HEK293T (cell line): Measurements from ENCODE around the gene ANO2.

Experiments used
- CTCF ChIA-PET: fragments of 350-600 bp; formaldehyde crosslinking; extraction: SDS; loops from one replicate; lab custom pipeline; 2021; ENCODE audit warnings: antibody characterized with exemption, inconsistent platforms; lab: Yijun Ruan, JAX
- POLR2A ChIA-PET: fragments of 350-600 bp; formaldehyde crosslinking; extraction: SDS; loops from one replicate; lab custom pipeline; 2020; ENCODE audit warnings: antibody characterized with exemption, inconsistent platforms; lab: Yijun Ruan, JAX
- DNase-seq: peaks from one replicate; pipeline ENCODE4 v3.0.0; 2012; ENCODE audit warnings: mixed read lengths; ENCODE audit errors: extremely low spot score
- ARNT ChIP-seq: fragments of 450-650 bp; IDR thresholded peaks from 2 replicates; pipeline ENCODE4 v1.6.1; 2017; ENCODE audit warnings: mild to moderate bottlenecking
- BHLHE40 ChIP-seq: fragments of 450-650 bp; IDR thresholded peaks from 2 replicates; pipeline ENCODE4 v1.6.1; 2016; ENCODE audit warnings: mild to moderate bottlenecking, moderate library complexity, borderline replicate concordance
- CTBP1 ChIP-seq: fragments of 450-650 bp; IDR thresholded peaks from 2 replicates; pipeline ENCODE4 v1.6.1; 2016; ENCODE audit warnings: borderline replicate concordance
- ELF4 ChIP-seq: fragments of 450-650 bp; IDR thresholded peaks from 2 replicates; pipeline ENCODE4 v1.6.1; 2017; ENCODE audit warnings: antibody characterized with exemption
- FOXA1 ChIP-seq: fragments of 450-650 bp; IDR thresholded peaks from 2 replicates; pipeline ENCODE4 v1.6.1; 2016; ENCODE audit warnings: mild to moderate bottlenecking
- FOXK2 ChIP-seq: fragments of 450-650 bp; IDR thresholded peaks from 2 replicates; pipeline ENCODE4 v1.6.1; 2016; ENCODE audit warnings: mild to moderate bottlenecking
- FOXM1 ChIP-seq: fragments of 450-650 bp; IDR thresholded peaks from 2 replicates; pipeline ENCODE4 v1.6.1; 2017; ENCODE audit warnings: mild to moderate bottlenecking, borderline replicate concordance
- HDGF ChIP-seq: fragments of 450-650 bp; IDR thresholded peaks from 2 replicates; pipeline ENCODE4 v1.6.1; 2017; ENCODE audit warnings: antibody characterized with exemption, borderline replicate concordance
- L3MBTL2 ChIP-seq: fragments of 450-650 bp; conservative IDR thresholded peaks from 2 replicates; pipeline ENCODE4 v1.6.1; 2016; ENCODE audit warnings: mild to moderate bottlenecking
- LEF1 ChIP-seq: fragments of 450-650 bp; IDR thresholded peaks from 2 replicates; pipeline ENCODE4 v1.6.1; 2017; ENCODE audit warnings: mild to moderate bottlenecking, borderline replicate concordance
- NFRKB ChIP-seq: fragments of 450-650 bp; IDR thresholded peaks from 2 replicates; pipeline ENCODE4 v1.6.1; 2016; ENCODE audit warnings: mild to moderate bottlenecking, moderate library complexity
- PKNOX1 ChIP-seq: fragments of 450-650 bp; IDR thresholded peaks from 2 replicates; pipeline ENCODE4 v1.6.1; 2016
- SP1 ChIP-seq: fragments of 450-650 bp; IDR thresholded peaks from 2 replicates; pipeline ENCODE4 v1.6.1; 2017
- SUZ12 ChIP-seq: fragments of 450-650 bp; IDR thresholded peaks from 2 replicates; pipeline ENCODE4 v1.6.1; 2016; ENCODE audit warnings: mild to moderate bottlenecking
- TARDBP ChIP-seq: fragments of 450-650 bp; IDR thresholded peaks from 2 replicates; pipeline ENCODE4 v1.6.1; 2016
- ZNF384 ChIP-seq: fragments of 450-650 bp; IDR thresholded peaks from 2 replicates; pipeline ENCODE4 v1.6.1; 2016

ANO2 gene

GRCh38 chr12:5623411-5623810 is 321.6 kb downstream of the ANO2 start:
- TF ChIP-seq PKNOX1 = no peak
- no peak for TF ChIP-seq ELF4
- TF ChIP-seq FOXM1 = no peak
- no peak for TF ChIP-seq ZNF384
- TF ChIP-seq FOXK2 = no peak
- TF ChIP-seq SP1 = no peak
- no peak for TF ChIP-seq TARDBP
- no peak for TF ChIP-seq L3MBTL2
- TF ChIP-seq NFRKB = no peak
- no peak for TF ChIP-seq HDGF
- no peak for TF ChIP-seq CTBP1
- TF ChIP-seq SUZ12 = no peak
- no peak for TF ChIP-seq LEF1
- TF ChIP-seq BHLHE40 = no peak
- no peak for TF ChIP-seq FOXA1
- TF ChIP-seq ARNT = no peak
- POLR2A ChIA-PET = no interaction called here
- CTCF ChIA-PET = no interaction called here
- no peak for DNase-seq

GRCh38 chr12:5622280-5622679 is 322.8 kb downstream of the ANO2 start:
- DNase-seq = no peak
- POLR2A ChIA-PET = no interaction called here
- TF ChIP-seq L3MBTL2 (no peak), CTBP1 (no peak), FOXM1 (no peak), BHLHE40 (no peak), SUZ12 (no peak), SP1 (no peak), ZNF384 (no peak), HDGF (no peak), PKNOX1 (no peak), NFRKB (no peak), FOXA1 (no peak), TARDBP (no peak), LEF1 (no peak), ELF4 (no peak), FOXK2 (no peak)
- CTCF ChIA-PET = no interaction called here

DNA sequence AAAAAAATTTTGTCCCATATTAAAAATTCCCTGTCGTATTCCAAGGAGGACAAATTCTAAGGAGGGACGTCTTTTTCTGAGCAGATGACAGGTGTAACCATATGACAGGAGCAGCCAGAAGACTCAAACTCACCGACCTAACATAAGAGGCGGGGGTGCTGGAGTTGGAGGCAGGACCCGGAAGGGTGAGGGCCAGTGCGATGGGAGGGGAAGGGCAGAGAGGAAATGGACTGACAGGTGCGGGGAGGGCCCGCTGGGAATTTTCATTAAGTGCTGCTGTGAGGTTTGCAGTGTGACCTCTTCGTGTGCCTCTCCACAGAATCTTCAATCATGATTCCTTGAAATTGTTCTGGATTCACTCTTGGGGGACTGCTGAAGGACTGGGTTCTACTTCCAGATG is 323.7 kb downstream of the ANO2 start:
- TF ChIP-seq LEF1 (no peak), FOXK2 (no peak), BHLHE40 (no peak), HDGF (no peak), SP1 (no peak), L3MBTL2 (no peak), NFRKB (no peak), FOXA1 (no peak)
- no peak for DNase-seq
- POLR2A ChIA-PET = no interaction called here
- CTCF ChIA-PET = no interaction called here

DNA sequence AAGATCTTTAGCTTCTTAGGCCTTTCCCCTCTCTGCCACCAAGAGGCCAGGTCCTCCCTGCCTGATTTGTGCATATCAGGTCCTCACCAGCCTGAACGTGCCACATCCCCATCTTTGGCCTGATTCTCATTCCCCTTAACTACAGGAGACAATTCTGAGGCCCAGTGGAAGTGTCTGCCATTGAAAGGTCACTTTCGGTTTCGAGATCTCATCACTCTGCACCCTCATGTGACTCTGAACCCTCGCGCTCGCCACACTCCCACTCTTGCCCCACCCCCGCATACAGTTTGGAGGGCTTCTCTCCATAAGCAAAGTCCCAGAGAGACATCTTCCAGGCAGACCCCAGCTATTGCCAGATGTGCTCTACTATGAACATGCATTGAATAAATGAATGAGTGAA is 324.2 kb downstream of the ANO2 start:
- no peak for TF ChIP-seq LEF1
- TF ChIP-seq FOXK2 = no peak
- no peak for TF ChIP-seq ELF4
- TF ChIP-seq HDGF = no peak
- no peak for TF ChIP-seq TARDBP
- TF ChIP-seq SP1 = no peak
- no peak for TF ChIP-seq FOXM1
- TF ChIP-seq ARNT = no peak
- TF ChIP-seq PKNOX1 = no peak
- TF ChIP-seq NFRKB = no peak
- TF ChIP-seq CTBP1 = no peak
- TF ChIP-seq ZNF384 = no peak
- TF ChIP-seq BHLHE40 = no peak
- TF ChIP-seq FOXA1 = no peak
- no peak for TF ChIP-seq L3MBTL2
- no peak for TF ChIP-seq SUZ12
- no peak for DNase-seq
- POLR2A ChIA-PET = no interaction called here
- CTCF ChIA-PET = no interaction called here

- CTCF ChIA-PET = no interaction called here
Observed at GRCh38 chr12:5619628-5620027, 325.4 kb downstream of the ANO2 start.

More at GRCh38 chr12:5619628-5620027, 325.4 kb downstream of the ANO2 start:
- TF ChIP-seq TARDBP (no peak), NFRKB (no peak), L3MBTL2 (no peak), SUZ12 (no peak), HDGF (no peak), ELF4 (no peak), SP1 (no peak), LEF1 (no peak), FOXA1 (no peak), ZNF384 (no peak), PKNOX1 (no peak), FOXM1 (no peak), ARNT (no peak), BHLHE40 (no peak), CTBP1 (no peak), FOXK2 (no peak)
- POLR2A ChIA-PET = no interaction called here
- no peak for DNase-seq
